H9 (cell line): ENCODE results near the gene ACTN4. TPM values are rescaled to one million over a fixed set of nuclear protein-coding genes. Genes with fewer than 3 reads are reported as not detected.

Experiments used
- DNase-seq: peaks from one replicate; pipeline ENCODE4 v3.0.0-alpha.2; 2017
- H2AFZ ChIP-seq: one replicate; pipeline ENCODE4 v1.6.1; 2013; ENCODE audit warnings: mild to moderate bottlenecking, low read length, control low read depth, moderate library complexity
- H2AK5ac ChIP-seq: 2 replicates; pipeline ENCODE4 v1.6.1; 2013; ENCODE audit warnings: low read length, control low read depth, mixed read lengths; ENCODE audit not compliant: insufficient read length
- H2BK120ac ChIP-seq: one replicate; pipeline ENCODE4 v1.6.1; 2013; ENCODE audit warnings: low read depth, mild to moderate bottlenecking, low read length, control low read depth, inconsistent platforms; ENCODE audit not compliant: poor library complexity, severe bottlenecking
- H2BK12ac ChIP-seq: 2 replicates; pipeline ENCODE4 v1.6.1; 2013; ENCODE audit warnings: low read length, control low read depth, mixed read lengths, low read depth; ENCODE audit not compliant: insufficient read length
- H2BK15ac ChIP-seq: 2 replicates; pipeline ENCODE4 v1.6.1; 2013; ENCODE audit warnings: low read depth, low read length, control low read depth
- H2BK20ac ChIP-seq: one replicate; pipeline ENCODE4 v1.6.1; 2013; ENCODE audit warnings: low read depth, mild to moderate bottlenecking, low read length, control low read depth, inconsistent platforms; ENCODE audit not compliant: poor library complexity, severe bottlenecking
- H2BK5ac ChIP-seq: 2 replicates; pipeline ENCODE4 v1.6.1; 2013; ENCODE audit warnings: low read length, control low read depth, mixed read lengths; ENCODE audit not compliant: insufficient read length
- H3K14ac ChIP-seq: 2 replicates; pipeline ENCODE4 v1.6.1; 2013; ENCODE audit warnings: low read length, control low read depth; ENCODE audit not compliant: insufficient read depth
- H3K18ac ChIP-seq: 2 replicates; pipeline ENCODE4 v1.6.1; 2013; ENCODE audit warnings: low read depth, mild to moderate bottlenecking, mixed read lengths, low read length, control low read depth; ENCODE audit not compliant: insufficient read length
- H3K23ac ChIP-seq: 2 replicates; pipeline ENCODE4 v1.6.1; 2013; ENCODE audit warnings: low read length, control low read depth, mixed read lengths, low read depth; ENCODE audit not compliant: insufficient read length
- H3K23me2 ChIP-seq: 2 replicates; pipeline ENCODE4 v1.6.1; 2013; ENCODE audit warnings: low read depth, mild to moderate bottlenecking, mixed read lengths, low read length, control low read depth; ENCODE audit not compliant: insufficient read length, poor library complexity, severe bottlenecking
- H3K27ac ChIP-seq: 2 replicates; pipeline ENCODE4 v1.5.1; 2013; ENCODE audit warnings: low read length, control low read depth, mixed read lengths, low read depth; ENCODE audit not compliant: insufficient read length
- H3K27me3 ChIP-seq: 2 replicates; pipeline ENCODE4 v1.6.1; 2013; ENCODE audit warnings: low read length, control low read depth, inconsistent platforms; ENCODE audit not compliant: insufficient read depth
- H3K4ac ChIP-seq: 2 replicates; pipeline ENCODE4 v1.6.1; 2013; ENCODE audit warnings: low read depth, mild to moderate bottlenecking, control low read depth, inconsistent platforms, low read length, moderate library complexity
- H3K4me1 ChIP-seq: 2 replicates; pipeline ENCODE4 v1.6.1; 2013; ENCODE audit warnings: low read length, control low read depth, inconsistent platforms; ENCODE audit not compliant: insufficient read depth
- H3K4me2 ChIP-seq: 2 replicates; pipeline ENCODE4 v1.6.1; 2013; ENCODE audit warnings: low read length, control low read depth, mixed read lengths; ENCODE audit not compliant: insufficient read length, insufficient read depth
- H3K56ac ChIP-seq: 2 replicates; pipeline ENCODE4 v1.6.1; 2013; ENCODE audit warnings: low read depth, mild to moderate bottlenecking, mixed read lengths, low read length, control low read depth; ENCODE audit not compliant: insufficient read length
- H3K79me1 ChIP-seq: 2 replicates; pipeline ENCODE4 v1.6.1; 2013; ENCODE audit warnings: low read depth, mild to moderate bottlenecking, moderate library complexity, low read length, control low read depth, inconsistent platforms; ENCODE audit not compliant: insufficient read depth, poor library complexity, severe bottlenecking
- H3K79me2 ChIP-seq: 2 replicates; pipeline ENCODE4 v1.6.1; 2013; ENCODE audit warnings: low read length, control low read depth, inconsistent platforms; ENCODE audit not compliant: insufficient read depth
- H3K9ac ChIP-seq: 2 replicates; pipeline ENCODE4 v1.6.1; 2013; ENCODE audit warnings: low read length, control low read depth, mixed read lengths; ENCODE audit not compliant: insufficient read length; ENCODE audit errors: extremely low read depth
- H3K9me3 ChIP-seq: one replicate; pipeline ENCODE4 v1.6.1; 2013; ENCODE audit warnings: low read depth, low read length, inconsistent platforms; ENCODE audit not compliant: control insufficient read depth
- H3T11ph ChIP-seq: one replicate; pipeline ENCODE4 v1.6.1; 2013; ENCODE audit warnings: mild to moderate bottlenecking, low read length, control low read depth, inconsistent platforms
- H4K20me1 ChIP-seq: one replicate; pipeline ENCODE4 v1.6.1; 2013; ENCODE audit not compliant: control insufficient read depth, insufficient read length, insufficient read depth
- H4K5ac ChIP-seq: 2 replicates; pipeline ENCODE4 v1.6.1; 2013; ENCODE audit warnings: low read depth, mild to moderate bottlenecking, mixed read lengths, low read length, control low read depth; ENCODE audit not compliant: insufficient read length
- H4K8ac ChIP-seq: replicated peaks from 2 replicates; pipeline ENCODE4 v1.6.1; 2013; ENCODE audit warnings: low read length, control low read depth, mixed read lengths, low read depth; ENCODE audit not compliant: insufficient read length
- H4K91ac ChIP-seq: 2 replicates; pipeline ENCODE4 v1.6.1; 2013; ENCODE audit warnings: low read depth, mild to moderate bottlenecking, moderate library complexity, mixed read lengths, low read length, control low read depth; ENCODE audit not compliant: insufficient read length
- H3K27ac Mint-ChIP-seq, 3 experiments: 2 replicates in 2 of 3; 3 replicates in 1 of 3; pipeline ENCODE4 v1.8.0; 2020 to 2021; ENCODE audit warnings: mixed read lengths in 3 of 3, mild to moderate bottlenecking in 1 of 3, moderate library complexity in 1 of 3
- H3K27me3 Mint-ChIP-seq: 2 replicates; pipeline ENCODE4 v1.8.0; 2021; ENCODE audit warnings: low read depth, mild to moderate bottlenecking, moderate library complexity, mixed read lengths
- H3K36me3 Mint-ChIP-seq, 3 experiments: 2 replicates in 2 of 3; 3 replicates in 1 of 3; pipeline ENCODE4 v1.8.0; 2020 to 2021; ENCODE audit warnings: low read depth in 3 of 3, mixed read lengths in 3 of 3; ENCODE audit not compliant: insufficient read depth in 1 of 3
- H3K4me1 Mint-ChIP-seq, 2 experiments: 2 replicates each; pipeline ENCODE4 v1.8.0; 2020; ENCODE audit warnings: mixed read lengths in 2 of 2
- H3K4me3 Mint-ChIP-seq, 2 experiments: 2 replicates in 1 of 2; 3 replicates in 1 of 2; pipeline ENCODE4 v1.8.0; 2020 to 2021; ENCODE audit warnings: mild to moderate bottlenecking in 2 of 2, mixed read lengths in 2 of 2, moderate library complexity in 1 of 2
- H3K9me3 Mint-ChIP-seq, 2 experiments: 2 replicates in 1 of 2; 3 replicates in 1 of 2; pipeline ENCODE4 v1.8.0; 2020; ENCODE audit warnings: mild to moderate bottlenecking in 2 of 2, mixed read lengths in 2 of 2, moderate library complexity in 1 of 2
- WGBS: extraction: QIAGEN DNeasy Blood & Tissue Kit; methylation state at CpG from one replicate; pipeline ENCODE4 v1.1.7; 2013; ENCODE audit warnings: missing lambda C conversion rate, low lambda C conversion rate, mixed read lengths; ENCODE audit not compliant: insufficient read length; ENCODE audit errors: extremely low coverage; 5-methylcytosine and 5-hydroxymethylcytosine counted together
- total RNA-seq: library from RNA; stranded (reverse); gene quantifications from 2 replicates; pipeline ENCODE4 v1.2.1, GENCODE V29; 2021
- TF ChIP-seq, protein P1 (sequence below): fragments of 200-600 bp; sonication (generic); conservative IDR thresholded peaks from 3 replicates; pipeline ENCODE4 v1.8.0; 2021; ENCODE audit warnings: antibody characterized with exemption, mild to moderate bottlenecking

Gene ACTN4
- total RNA-seq, 1 experiment from 2014 or later, result 369 TPM

DNA sequence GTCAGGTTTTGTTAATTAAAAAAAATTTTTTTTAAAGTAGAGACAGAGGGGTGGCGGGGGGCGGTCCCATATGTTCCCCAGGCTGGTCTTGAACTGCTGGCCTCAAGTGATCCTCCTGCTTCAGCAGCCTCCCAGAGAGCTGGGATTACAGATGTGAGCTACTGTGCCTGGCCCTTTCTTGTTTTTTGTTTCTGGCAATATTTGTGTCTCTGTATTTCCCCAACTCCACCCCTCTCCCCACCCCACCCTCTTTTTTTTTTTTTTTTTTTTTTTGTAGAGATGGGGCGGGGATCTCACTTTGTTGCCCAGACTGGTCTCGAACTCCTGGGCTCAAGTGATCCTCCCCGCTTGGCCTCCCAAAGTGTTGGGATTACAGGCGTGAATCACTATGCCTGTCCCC lies 97.4 kb downstream of the ACTN4 start:
- no peaks in the 10 kb centered on the region for H3K79me2 ChIP-seq
- Mint-ChIP-seq H3K27me3 (peaks cover 20% of the 10 kb centered on the region), H3K27ac (no peak overlapping the region), H3K4me1 (peaks cover 0 to 5% of the 10 kb centered on the region in 2 experiments; a peak in 1 of 4 replicates), H3K36me3 (peaks cover 0 to 2% (median 0%) of the 10 kb centered on the region in 3 experiments; a peak in 1 of 7 replicates), H3K9me3 (no peaks in the 10 kb centered on the region; a peak in 1 of 5 replicates), H3K4me3 (no peak overlapping the region)
- no peaks in the 10 kb centered on the region for H3K23me2 ChIP-seq
- no peaks in the 10 kb centered on the region; the same call in 1 of the 2 replicates for H3K27me3 ChIP-seq
- no peak overlapping the region for H3T11ph ChIP-seq
- no peak overlapping the region for H3K27ac ChIP-seq
- no peak overlapping the region for H4K91ac ChIP-seq
- no peak overlapping the region for H3K9ac ChIP-seq
- H3K23ac ChIP-seq, result no peak overlapping the region
- no peak overlapping the region for H2BK120ac ChIP-seq
- H2BK5ac ChIP-seq, result no peak overlapping the region
- no peak overlapping the region for H3K14ac ChIP-seq
- no CpG with 5 or more reads among the region's 6 CpGs for WGBS
- TF ChIP-seq, protein P1, sequence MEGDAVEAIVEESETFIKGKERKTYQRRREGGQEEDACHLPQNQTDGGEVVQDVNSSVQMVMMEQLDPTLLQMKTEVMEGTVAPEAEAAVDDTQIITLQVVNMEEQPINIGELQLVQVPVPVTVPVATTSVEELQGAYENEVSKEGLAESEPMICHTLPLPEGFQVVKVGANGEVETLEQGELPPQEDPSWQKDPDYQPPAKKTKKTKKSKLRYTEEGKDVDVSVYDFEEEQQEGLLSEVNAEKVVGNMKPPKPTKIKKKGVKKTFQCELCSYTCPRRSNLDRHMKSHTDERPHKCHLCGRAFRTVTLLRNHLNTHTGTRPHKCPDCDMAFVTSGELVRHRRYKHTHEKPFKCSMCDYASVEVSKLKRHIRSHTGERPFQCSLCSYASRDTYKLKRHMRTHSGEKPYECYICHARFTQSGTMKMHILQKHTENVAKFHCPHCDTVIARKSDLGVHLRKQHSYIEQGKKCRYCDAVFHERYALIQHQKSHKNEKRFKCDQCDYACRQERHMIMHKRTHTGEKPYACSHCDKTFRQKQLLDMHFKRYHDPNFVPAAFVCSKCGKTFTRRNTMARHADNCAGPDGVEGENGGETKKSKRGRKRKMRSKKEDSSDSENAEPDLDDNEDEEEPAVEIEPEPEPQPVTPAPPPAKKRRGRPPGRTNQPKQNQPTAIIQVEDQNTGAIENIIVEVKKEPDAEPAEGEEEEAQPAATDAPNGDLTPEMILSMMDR, result no peak
- H3K9me3 ChIP-seq, result no peaks in the 10 kb centered on the region
- H4K8ac ChIP-seq, result no peak overlapping the region
- no peak overlapping the region for H2BK20ac ChIP-seq
- H3K4me1 ChIP-seq, result no peaks in the 10 kb centered on the region
- H4K5ac ChIP-seq, result no peak overlapping the region
- H2AFZ ChIP-seq, result no peak overlapping the region
- H4K20me1 ChIP-seq, result no peaks in the 10 kb centered on the region
- H3K79me1 ChIP-seq, result no peaks in the 10 kb centered on the region
- H3K4ac ChIP-seq, result no peak overlapping the region
- no peak for DNase-seq
- no peak overlapping the region for H2BK12ac ChIP-seq
- H3K18ac ChIP-seq, result no peak overlapping the region
- no peak overlapping the region for H2AK5ac ChIP-seq
- H2BK15ac ChIP-seq, result no peak overlapping the region
- no peak overlapping the region for H3K56ac ChIP-seq
- H3K4me2 ChIP-seq, result no peak overlapping the region
